Stimulated activated CD8-positive, alpha-beta memory T cell treated with anti-CD3 and anti-CD28 coated beads, Interleukin-7, amount 100 ng/mL, for 48 hours (primary cell): ENCODE data around the gene CARTPT.

Source experiments
- DNase-seq, 2 donors: peaks; one replicate each; pipeline ENCODE4 v3.0.0-alpha.2; 2020; ENCODE audit warnings: low read depth in 1 of 2; ENCODE audit errors: extremely low read depth in 1 of 2

The CARTPT gene

DNA sequence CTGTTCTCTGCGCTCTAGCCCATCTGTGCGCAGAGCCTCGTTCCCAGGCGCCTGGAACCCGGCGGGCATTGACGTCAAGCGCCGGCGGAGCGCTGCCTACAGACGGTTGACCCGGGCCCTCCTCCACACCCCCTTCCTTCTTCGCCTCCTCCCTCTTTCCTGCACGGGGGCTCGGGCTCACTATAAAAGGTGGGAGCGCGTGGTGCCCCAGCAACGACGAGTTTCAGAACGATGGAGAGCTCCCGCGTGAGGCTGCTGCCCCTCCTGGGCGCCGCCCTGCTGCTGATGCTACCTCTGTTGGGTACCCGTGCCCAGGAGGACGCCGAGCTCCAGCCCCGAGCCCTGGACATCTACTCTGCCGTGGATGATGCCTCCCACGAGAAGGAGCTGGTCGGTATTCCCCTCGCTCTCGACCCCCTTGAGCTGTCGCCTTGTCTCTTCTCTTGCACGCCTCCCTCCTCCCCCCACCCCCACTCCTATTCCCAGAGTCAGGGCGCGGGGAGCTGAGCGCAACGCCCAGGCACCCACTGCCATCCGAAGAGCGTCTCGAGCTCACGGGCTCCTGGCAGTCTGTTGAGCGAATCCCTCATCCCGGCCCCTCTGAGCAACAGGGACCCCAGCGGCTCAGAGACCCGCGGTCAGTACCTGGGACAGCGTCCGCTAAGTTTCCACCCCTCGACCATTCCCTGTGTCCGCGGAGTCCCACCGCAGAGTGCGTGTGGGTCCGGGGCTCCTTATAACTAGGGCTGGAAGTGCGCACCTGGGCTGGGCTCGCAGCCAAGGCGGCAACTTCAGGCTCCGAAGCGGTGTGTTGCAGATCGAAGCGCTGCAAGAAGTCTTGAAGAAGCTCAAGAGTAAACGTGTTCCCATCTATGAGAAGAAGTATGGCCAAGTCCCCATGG, at the start of gene CARTPT:
Gene CARTPT, plus strand, starts transcription at position 213 of the 902 bp plus-strand sequence. Its CDS starts 19 bp downstream, at position 232.
- DNase-seq = no peak

DNA sequence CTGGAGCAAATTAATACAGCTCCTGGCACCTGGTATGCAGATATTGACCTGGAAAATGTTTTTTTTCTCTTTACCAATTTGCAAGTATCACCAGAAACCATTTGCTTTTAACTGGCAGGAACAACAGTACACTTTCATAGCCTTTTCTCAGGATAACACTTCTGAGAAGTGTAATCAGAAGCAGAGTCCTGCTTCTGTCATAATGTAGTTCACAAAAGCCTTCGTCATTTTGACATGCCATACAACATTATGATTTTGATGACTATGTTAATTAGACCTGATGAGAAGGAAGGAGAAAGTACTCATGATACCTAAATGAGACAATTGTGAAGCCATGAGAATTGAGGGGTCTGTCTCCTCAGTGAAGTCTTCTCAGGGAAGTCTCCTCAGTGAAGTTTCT, 41.1 kb upstream of the CARTPT start:
- no peak for DNase-seq

DNA sequence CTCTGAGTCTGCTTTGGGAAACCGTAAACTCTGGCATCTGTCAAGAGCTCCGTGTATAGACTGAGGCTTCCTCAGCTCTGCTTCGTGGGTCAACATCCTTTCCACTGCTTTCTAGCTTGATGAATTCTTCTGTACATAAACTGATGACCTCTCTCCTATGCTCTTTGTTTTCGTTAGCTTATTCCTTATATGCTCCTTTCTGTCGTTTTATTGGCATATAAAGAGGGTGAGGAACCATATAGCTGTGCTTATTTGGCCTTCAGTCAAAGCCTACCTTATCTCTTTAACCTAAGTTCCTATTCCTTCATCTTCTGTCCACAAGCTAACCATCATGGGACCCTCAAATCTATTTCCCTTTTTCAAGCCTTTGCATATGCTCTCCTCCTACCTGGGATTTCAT, 39.4 kb upstream of the CARTPT start:
- DNase-seq = no peak

DNA sequence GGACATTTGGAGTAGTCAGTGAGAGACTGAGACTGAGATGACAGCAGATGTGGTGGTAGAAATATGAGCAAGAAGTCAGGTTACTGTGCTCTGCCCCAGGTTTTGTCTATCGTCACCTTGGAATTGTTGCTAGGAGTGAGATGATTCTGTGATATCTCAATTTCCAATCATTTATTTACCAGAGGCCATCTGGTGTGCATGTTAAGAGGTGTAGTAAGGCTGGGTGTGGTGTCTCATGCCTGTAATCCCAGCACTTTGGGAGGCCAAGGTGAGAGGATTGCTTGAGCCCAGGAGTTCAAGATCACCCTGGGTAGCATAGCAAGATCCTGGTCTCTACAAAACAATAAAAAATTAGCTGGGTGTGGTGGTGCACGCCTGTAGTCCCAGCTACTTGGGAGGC, 38.6 kb upstream of the CARTPT start:
- DNase-seq = no peak

DNA sequence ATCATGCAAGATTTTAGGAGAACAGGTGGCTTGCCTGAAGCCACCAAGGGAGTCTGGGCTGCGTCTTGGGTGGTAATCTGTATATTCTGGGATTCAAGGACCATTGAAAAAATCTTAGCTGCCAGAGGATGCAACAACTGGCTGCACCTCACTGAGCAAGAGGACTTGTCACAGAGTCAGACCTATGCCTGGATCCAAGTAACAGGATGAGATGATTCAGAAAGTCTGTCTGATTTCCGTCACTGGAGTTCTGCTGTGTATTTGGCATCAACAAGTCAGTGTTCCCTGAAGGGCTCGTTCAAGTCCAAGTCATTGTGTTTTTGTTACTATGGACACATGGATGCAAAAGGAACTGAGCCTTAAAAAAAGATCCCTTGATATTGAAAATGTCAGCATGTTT, 37.8 kb upstream of the CARTPT start:
- no peak for DNase-seq

DNA sequence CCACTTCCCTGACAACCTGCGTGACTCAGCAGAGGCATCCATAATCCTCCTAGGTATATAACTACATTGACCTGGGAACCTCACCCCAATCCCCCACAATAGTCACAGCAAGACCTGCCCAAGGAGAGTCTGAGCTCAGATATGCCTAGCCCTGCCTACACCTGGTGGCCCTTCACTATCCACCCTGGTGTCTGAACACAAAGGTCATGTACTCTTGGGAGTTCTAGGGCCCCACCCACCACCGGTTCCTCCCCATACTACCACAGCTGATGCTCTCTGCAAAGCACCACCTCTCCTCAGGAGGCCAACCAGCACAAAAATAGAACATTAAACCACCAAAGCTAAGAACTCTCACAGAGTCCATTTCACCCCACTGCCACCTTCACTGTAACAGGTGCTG, 34.8 kb upstream of the CARTPT start:
- DNase-seq = no peak

DNA sequence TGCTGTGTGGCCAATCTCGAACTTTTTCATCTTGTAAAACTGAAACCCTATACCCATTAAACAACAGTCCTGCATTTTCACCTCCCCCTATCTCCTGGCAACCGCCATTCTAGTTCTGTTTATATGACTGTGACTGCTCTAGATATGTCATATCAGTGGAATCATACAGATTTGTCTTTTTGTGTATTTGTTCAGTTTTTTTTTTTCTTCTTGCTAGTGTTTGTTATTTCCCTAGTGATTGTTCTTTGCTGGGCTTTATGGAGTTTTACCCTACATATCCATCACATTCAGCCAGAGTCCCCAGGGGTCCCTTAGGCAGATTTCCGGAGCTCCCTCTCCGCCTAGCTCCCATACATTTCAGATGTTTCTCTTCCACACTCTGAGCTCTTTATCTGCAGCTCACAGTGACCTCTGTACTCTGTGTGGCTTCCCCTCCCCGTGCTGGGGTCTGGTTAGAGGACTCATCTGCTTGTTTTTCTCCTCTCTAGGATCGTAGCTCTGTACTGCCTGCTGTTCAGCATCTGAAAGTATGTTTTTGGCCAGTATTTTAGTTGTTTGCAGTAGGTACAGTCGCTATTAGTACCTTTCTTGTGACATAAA, 25.1 kb upstream of the CARTPT start:
- DNase-seq = no peak

DNA sequence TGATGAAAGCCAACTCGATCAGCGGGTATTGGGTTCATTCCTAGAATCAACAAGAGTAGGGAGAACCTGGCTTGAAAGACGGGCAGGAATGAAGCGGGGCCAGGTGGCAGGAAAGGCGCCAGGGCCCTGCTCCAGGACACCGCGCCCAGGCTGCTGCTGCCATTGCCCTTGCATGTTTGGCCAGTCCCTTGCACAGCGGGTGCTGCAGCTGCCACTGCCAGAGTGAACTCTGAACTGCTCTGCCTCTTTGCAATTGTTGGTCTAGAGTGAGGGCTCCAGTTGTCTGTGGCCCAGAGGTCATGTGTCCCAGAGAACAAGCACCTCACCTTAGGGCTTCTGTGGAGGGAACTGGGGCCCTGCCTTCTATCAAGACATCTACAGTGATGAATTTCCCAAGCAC, 24.0 kb upstream of the CARTPT start:
- DNase-seq = no peak

DNA sequence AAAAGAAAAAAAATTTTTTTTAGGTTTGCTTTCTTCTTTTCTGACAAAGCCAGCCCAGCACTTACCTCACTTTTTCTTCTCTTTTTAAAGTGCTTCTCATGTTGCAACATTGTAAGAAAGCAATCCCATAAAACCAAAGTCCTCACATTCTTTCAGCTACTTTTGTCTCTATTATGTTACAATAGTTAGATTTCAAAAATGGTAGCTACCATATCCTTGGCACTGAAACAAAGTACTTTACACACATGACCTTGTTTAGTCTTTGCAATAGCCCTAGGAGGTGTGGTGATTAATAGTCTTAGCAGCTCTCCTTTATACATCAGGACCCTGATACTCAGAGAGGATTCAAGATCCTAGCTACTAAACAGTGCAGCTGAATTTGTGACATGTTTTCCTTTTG, 23.5 kb upstream of the CARTPT start:
- no peak for DNase-seq

DNA sequence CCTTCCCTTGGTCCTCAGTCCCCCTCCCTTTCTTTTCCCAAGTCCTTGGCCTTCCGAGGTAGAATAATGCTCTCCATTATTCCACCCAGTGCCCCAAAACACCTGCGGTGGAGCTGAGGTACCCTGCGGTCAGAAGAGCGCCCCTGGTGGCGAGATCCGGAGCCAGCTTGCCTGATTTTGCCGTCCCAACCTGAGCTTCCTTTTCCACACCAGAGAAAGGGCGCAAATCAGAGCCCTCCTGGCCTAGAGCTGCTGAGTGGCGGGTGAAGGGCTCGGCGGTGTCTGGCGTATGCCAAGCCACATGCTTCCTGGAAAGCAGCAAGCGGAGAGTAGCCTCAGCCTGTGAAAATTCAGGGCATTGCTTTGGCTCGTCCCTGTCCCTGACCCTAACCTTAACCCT, 21.1 kb upstream of the CARTPT start:
- no peak for DNase-seq

DNA sequence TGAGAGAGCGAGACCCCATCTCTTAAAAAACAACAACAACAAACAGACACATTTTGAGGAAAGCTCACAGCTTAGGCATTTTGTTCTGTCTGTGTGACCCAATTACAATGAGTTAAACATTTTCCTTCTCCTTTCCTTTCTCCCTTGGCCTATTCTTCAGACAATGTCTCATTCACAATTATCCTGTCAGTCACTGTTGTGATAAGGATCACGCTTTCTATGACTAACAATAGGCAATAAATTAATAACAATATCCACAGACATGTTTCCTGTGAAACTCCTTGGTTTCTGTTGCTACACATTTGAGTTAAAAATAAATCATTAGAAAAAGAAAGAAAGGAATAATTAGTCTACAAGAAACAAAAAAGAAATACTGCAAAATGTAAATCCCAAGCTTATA, 19.8 kb upstream of the CARTPT start:
- DNase-seq = no peak

DNA sequence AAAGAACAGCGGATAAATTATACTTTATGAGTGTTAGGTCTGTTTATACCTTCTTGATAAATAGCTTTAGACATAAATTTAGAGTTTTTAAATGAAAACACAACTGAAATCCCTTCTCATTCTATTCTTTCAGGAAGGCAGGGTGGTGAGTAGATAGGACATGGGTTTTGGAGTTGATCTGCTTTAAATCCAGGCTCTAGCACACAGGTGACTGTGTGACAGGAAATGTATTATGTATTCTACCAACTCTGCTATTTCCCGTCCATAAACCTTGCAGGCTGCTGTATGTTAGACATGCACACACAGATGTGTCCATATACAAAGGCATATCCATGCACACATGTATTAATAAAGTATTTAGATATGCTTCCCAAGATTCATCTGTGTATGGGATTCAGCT, 19.3 kb upstream of the CARTPT start:
- DNase-seq = no peak

DNA sequence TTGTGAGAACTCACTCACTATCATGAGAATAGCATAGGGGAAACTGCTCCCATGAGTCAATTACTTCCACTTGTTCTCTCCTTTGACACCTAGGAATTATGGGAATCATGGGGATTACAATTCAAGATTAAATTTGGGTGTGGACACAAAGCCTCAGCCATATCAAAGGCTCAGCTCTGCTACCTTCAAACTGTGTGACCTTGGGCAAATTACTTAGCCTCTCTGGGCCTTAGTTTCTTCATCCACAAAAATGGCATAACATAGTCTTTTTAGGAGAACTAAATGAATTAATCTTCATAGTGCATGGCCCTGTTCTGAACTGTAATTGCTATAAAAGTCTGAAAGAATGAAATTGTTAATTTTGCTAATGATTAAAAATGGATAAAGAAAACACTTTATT, 18.3 kb upstream of the CARTPT start:
- no peak for DNase-seq

DNA sequence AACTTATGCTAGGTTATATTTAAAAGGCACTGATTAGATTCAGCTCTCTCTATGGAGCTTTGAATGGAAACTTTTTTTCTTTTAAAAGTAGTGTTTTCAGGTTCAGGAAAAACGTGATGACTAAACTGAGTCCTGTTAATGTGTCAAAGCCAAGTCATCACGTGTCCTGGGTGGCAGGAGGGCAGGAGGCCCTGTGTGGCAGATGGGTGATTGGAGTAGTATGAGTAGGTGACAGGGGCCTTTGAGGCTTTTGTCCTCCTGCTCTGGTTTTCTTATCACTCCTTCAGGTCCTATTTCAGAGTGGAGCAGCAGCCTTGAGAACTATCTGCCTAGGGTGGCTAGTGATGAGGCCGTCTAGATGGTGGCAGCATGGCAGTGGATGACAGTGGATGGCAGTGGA, 17.7 kb upstream of the CARTPT start:
- DNase-seq = peak in 1 of 2 donors; percentile 8

DNA sequence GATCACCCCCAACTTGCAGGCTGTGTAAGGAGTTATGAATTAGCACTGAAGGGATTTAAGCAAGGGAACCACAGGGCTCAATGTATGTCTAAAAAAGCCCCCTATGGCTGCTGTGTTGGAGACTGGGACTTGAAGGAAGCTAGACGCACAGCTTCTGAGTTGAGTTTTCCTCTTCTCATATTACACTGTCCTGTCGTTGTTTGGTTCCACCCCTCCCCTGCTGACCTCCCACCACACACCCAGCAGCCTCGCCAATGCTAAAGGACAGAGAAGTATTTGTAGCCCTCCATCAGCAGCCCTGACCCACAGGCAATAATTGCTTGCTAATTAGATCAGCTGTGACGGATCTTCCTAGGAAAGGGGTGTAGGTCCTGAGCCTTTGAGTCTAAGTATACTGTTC, 15.1 kb upstream of the CARTPT start:
- no peak for DNase-seq

DNA sequence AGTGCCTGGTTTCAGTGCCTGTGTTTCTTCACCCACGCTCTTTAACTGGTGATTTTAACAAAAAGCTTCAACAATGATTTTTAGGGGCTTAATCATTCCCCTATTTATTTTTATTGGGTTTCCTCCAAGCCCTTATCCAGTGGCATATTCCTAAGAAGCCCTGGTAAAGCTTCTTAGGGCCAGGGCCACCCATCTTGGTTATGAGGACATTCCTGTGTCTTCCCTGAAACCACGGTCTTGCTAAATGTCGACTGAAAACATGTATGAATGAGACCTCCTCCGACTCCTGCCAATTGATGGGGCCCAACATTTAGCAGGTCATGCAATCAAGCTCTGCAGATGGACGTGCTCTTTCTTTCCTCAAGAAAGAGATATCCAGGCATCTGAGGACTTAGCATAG, 13.7 kb upstream of the CARTPT start:
- DNase-seq = no peak

DNA sequence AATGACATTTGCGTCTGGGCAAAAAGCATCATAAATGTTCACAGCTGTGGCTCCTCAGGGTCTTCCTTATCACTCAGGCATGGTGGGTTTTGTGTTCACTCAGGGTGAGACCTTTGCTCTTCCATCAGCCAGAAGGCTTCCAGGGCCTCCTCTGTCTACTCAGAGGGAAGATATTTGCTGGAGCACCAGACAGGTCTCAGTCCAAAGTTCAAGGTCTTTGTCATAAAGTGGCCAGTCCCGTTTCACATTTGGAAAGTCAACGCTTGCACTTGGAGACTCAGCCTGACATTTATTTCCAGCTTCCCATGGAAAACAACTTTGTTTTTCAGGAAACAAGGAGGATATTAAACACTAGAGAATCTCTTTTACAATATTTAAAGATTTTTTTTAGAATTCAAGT, 12.2 kb upstream of the CARTPT start:
- no peak for DNase-seq

DNA sequence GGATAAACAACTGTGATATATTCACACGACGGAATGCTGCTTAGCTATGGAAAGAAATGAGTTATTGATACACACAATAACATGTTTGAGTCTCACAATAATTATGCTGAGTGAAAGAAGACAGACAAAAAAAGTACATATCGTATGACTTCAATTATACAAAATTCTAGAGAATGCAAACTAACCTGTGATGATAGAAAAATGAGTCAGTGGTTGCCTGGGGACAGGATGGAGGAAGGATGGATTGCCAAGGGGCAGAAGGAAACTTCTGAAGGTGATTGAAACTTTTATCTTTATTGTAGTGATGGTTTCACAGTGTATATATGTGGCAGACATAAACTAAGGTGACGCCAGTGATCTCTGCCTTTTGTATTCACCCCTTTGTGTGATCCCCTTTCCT, 7.5 kb upstream of the CARTPT start:
- no peak for DNase-seq

DNA sequence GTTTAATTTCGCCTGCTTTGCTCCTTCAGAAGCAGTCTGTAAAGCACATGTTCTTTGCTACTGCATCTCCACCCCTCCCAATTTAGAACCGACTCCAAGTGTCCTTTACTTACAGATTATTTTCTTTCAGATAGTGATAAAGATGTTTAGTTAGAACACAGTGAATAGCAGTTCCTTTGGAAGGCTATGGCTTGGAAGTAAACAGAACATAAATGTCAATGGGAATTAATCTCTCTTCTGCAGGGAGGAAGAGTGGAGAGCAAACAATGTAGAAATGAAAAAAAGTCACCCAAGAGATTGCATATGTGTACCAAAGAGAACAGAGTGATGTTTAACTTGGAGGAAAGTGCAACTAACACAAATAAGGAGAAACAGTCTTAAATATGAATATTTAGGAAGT, 4.2 kb upstream of the CARTPT start:
- no peak for DNase-seq

DNA sequence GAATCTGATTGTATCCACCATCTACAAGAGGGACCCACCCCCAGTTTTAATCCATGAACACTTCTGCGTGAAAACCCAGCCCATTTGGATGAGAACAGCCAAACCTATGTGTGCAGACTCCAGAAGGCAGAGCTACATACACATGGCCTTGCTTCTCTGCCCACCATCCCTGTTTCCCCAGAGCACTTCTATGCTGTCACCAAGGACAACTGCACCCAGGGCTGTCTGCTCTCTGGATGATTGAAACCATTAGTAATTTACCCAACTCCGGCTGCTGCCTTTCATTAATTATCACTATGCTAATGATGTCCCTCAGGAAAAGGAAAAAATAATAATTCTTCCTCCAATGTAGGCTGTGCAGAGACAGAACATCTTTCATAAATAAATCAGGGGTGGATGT, 8.9 kb downstream of the CARTPT start:
- no peak for DNase-seq

DNA sequence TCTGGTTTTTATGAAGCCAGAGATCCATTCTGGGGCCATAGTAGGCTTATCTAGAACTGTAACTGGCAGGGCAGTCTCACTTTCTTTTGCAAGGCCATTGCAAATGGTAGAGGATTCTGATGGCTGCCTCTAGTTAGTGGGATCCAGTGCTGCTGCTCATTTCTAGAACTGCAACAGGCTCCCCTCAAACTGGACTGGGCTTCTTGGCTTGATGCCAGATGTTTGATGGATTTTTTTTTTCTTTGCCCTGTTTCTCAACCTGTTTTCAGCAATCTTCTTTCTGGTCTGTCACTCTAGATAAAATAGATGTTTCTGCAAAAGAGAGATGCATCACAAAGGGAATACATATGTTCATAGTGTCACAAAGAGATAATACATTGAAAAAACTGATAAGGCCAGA, 11.9 kb downstream of the CARTPT start:
- no peak for DNase-seq

DNA sequence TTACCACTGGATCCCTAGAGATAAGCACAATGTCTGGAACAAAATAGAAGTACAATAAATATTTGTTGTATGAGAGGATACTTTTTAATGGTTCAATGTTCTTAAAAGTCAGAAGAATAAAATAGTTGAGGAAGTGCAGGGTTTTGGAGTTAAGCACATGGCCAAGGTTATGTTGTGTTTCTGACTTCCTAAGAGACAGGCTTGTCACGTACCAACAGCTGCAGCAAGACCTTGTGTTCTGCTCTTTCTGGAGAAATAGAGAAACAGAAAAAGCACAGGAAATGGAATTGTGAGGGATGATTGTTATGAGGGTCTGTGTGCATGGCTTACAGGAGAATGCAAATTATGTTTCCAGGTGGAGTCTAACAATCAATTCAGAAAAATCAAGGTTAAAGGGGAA, 12.9 kb downstream of the CARTPT start:
- DNase-seq = no peak

DNA sequence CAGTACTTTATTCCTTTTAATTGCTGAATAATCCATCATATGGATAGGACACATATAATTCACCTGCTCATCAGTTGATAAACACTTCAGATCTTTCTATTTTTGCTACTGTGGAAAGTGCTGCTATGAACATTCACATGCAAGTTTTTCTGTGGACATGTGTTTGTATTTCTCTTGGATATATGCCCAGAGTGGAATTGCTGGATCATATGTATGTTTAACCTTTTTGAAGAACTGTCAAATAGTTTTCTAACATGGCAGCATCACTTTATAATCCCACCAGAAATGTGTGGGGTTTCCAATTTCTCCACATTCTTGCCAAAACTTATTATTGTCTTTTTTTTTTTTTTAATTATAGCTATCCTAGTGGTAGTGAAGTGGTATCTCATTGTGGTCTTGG, 15.1 kb downstream of the CARTPT start:
- no peak for DNase-seq
